NCI-H146 treated with DMSO at 0.1 percent for 48 hours (cell line): ENCODE measurements around the gene SPC25.
"Not testable (repeated sequence)": the region's sequence is repeated elsewhere in the genome, so short reads cannot be mapped to it uniquely, and the experiment has no call there.

Source experiments
- DNase-seq: peaks from one replicate; lab custom pipeline; 2025; ENCODE audit not compliant: unreplicated experiment; lab: John Stamatoyannopoulos, UW

Gene SPC25, protein sequence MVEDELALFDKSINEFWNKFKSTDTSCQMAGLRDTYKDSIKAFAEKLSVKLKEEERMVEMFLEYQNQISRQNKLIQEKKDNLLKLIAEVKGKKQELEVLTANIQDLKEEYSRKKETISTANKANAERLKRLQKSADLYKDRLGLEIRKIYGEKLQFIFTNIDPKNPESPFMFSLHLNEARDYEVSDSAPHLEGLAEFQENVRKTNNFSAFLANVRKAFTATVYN

GRCh38 chr2:168890006-168890782, at the start of gene SPC25:
Gene SPC25, minus strand, starts transcription at chr2:168890430. Its CDS starts 911 bp downstream, at chr2:168889519.
- peak; percentile 78 for DNase-seq

- DNase-seq: no peak
Observed at GRCh38 chr2:168939918-168940317, 49.7 kb upstream of the SPC25 start.

- no peak for DNase-seq
Observed at GRCh38 chr2:168939061-168939460, 48.8 kb upstream of the SPC25 start.

GRCh38 chr2:168935810-168936581, 45.8 kb upstream of the SPC25 start:
- DNase-seq: no peak

- no peak for DNase-seq
Observed at GRCh38 chr2:168934826-168935225, 44.6 kb upstream of the SPC25 start.

GRCh38 chr2:168932174-168932573, 41.9 kb upstream of the SPC25 start:
- not testable (repeated sequence) for DNase-seq

GRCh38 chr2:168930242-168930641, 40.0 kb upstream of the SPC25 start:
- DNase-seq: no peak

GRCh38 chr2:168929031-168929430, 38.8 kb upstream of the SPC25 start:
- no peak for DNase-seq

GRCh38 chr2:168928113-168928831, 38.0 kb upstream of the SPC25 start:
- no peak for DNase-seq

DNA sequence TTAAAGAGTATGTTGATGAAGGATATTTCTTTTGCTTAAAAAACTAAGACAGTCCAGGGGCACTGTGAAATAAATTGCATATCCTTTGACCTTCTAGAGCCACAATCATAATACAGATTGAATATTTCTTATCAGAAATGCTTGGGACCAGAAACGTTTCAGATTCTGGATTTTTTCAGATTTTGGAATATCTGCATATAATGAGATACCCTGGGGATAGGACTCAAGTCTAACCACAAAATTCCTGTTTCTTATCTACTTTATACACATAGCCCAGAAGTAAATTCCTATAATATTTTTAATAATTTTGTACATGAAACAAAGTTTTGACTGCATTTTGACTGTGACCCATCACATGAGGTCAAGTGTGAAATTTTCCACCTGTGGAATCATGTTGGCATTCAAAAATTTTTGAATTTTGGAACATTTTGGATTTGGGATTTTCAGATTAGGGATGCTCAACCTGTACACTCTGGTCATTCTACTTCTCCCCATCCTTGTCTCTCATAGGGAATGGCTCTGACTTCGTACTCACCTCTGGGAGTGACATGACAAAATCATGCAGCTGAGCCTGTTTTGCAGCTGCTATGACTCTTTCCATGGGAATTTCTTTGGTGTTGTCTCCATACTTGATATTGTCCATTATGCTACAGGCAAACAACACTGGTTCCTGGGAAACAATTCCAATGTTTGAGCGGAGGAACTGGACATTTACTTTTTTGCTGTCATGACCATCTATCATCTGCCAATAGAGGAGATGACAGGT, 36.6 kb upstream of the SPC25 start:
- no peak for DNase-seq

DNA sequence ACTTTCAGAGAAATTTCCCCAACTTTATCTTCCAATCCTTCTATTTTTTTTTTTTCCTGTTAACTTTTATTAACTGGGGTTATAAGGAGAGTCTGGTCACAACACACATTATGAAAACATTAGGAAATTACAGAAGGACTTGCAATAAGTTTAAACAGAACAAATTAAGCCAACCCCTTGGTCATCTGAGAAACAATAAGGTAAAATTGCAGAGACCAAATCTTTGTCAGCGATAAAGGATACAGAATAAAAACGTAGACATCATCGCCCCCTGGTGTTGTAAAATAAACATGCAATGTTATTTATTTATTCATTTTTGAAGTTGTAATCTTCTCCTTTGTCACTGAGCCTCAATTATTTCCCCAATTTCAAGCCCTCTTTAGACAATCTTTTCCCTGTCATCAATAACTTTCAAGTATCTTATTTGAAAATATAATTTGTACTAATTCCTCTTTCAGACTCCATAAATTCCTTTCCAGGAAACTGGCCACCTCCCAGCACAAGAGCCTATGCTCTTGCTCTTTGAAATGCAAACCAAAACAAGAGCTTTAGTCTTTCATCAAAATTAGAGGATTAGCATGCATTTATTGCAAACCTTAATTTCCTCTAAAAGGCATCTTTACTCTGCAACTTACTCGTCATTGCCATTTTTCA, 30.4 kb upstream of the SPC25 start:
- no peak for DNase-seq

GRCh38 chr2:168916331-168916675, 26.1 kb upstream of the SPC25 start:
- no peak for DNase-seq

DNA sequence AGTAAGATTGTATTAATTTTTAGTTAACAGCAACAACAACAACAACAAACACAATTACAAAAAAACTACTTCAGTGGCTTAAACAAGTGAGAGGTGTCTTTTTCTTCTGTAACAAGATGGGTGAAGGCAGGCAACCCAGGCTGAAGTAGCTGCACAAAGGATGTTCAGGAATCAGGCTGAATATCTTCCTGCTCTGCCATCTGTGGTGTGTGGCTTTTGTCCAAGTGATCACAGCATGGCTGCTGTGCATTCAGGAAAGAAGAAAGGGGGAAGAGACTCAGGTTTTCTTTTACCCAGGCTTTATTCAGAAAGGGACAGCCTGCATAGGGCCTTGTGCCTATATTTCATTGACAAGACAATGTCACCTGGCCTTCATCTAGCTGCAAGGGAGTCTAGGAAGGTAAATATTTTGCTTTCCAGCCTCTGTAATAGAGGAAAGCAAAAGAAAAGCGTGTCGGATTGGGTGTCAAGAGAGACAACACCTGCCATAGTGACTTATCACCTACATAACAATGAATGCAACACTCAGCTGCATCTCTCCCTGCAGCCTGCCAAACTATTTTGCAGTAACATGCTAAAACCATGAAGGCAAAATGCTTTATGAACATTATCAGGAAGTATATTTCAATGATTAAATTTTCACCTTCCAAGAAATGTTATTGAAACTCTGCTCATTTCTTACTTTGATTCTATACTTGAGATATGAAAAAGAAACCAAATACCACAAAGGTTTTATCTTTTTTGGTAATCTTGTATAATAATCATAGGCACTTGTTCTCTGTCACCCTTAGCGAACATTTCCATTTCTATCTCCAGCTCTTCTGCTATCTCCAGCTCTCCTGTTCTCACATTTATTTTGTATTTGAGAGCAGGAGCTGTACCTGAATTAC, 25.5 kb upstream of the SPC25 start:
- DNase-seq: no peak

DNA sequence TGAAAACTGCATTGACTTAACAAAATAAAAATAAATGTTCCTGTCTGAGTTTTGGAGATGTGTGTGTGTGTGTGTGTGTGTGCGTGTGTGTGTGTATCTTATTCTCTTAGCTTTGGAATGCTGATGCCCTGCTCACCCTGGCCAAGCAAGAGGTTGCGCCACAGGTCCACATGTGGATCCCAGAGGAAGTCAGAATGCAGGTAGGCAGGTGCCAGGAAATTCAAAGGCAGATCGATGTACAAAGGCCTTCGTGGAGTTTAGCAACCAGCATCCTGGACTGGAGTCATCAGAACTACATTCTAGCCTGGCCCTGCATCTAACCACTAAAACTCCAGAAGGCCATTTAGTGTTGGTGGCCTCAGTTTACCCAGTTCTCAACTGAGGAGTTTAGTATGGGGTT, 23.3 kb upstream of the SPC25 start:
- no peak for DNase-seq

DNA sequence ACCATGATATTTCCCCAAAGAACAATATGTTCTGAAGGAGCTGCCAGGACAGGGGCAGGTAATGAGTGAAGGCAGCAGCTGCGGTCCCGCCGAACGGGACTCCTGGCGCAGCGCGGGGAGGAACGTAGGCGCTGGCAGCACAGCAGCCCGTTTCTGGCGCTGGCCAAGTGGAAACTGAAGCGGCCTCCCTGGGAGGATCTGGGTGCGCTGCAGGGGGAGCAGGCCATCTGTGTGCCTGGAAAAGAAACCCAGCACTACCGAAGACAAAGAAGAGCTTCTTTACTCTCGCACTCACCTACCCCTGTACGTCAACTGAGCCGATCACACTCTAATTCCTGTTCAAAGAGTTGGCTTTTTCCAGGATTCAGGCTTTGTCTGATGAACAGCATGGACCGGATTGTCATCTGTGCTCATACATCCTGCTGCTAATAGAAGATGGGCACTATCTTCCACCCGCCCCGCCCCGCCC, 22.7 kb upstream of the SPC25 start:
- DNase-seq: peak; percentile 26

DNA sequence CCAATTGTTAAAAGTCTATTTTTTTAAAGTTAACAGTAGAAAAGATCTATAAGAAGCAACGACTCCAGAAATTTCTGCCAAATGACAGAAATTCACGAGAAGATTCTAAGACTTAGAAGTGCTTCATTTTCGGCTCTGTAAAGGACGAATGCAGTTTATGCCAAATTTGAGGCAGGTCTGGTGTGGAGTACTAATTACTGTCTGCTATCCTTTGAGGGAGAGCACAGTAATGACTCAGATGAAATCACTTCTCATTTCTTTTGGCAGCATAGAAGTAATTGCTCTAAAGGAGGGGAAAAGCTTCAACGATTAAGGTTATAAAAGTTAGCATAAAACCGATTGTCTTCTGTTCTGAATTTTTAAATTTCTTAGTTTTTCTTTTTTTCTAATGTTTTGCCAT, 22.2 kb upstream of the SPC25 start:
- DNase-seq: no peak

DNA sequence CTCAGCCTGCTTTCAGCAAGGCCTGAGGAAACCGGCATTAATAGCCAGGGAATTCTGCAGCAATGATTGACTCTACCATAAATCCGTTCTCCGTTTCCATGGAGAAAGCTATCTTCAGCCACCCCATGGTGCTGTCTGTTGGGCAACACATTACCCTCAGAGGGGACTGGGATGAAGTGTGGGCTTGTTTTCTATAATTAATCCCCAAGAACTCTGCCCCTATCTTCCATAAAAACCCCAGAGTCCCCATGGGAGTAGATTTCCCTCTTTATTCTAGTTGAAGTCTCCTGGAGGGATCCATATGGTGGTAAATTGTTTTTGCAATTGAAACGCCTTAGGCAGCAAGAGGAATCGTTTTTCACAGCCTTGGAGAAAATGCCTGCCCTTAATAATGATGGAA, 20.1 kb upstream of the SPC25 start:
- peak; percentile 54 for DNase-seq

DNA sequence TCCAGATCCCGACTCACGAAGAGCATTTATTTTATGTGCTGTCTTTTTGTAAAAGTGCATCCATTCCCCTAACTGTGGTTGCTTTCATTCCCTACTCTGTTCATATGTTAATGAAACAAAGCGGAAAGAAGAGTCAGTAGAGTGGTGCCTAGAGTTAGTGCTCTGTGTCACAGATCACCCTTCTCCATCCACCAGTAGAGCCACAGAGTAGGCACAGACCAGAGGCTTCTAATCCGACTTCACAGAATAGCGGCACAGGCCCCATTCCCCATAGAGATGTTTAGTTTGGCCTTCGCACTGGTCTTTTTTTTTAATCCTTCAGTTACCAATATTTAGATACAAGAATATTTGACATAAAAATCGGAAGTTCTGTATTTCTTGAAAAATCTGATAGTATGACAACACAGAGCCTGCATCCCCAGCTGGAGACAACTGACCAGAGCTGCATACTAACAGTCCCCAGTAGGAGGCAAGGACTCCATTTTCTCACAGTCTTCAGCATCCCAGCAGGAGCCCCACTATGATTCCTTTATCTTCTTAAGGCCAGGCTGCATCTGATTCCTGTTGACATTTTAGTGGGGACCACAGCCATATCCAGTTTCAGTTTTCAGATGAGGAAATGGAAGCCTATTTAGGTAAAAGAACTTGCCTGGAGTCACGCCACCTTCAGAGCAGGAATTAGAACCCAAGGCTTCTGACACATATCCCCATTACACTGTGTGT, 17.9 kb upstream of the SPC25 start:
- no peak for DNase-seq
